CD14-positive monocyte (primary cell): ENCODE results near the gene ZNF792. TPM values are rescaled to one million over a fixed set of nuclear protein-coding genes. Genes with fewer than 3 reads are reported as not detected.

Source experiments
- DNase-seq, 3 donors: peaks; one replicate each; pipeline ENCODE4 v3.0.0-alpha.2; 2011 to 2022
- H2AFZ ChIP-seq: 2 replicates; pipeline ENCODE4 v1.6.0; 2012; ENCODE audit warnings: mild to moderate bottlenecking, low read depth, low read length, inconsistent platforms; ENCODE audit not compliant: insufficient read depth, poor library complexity, severe bottlenecking
- H3K27ac ChIP-seq, 2 donors: 1 replicate in 1 of 2; 2 replicates in 1 of 2; pipeline ENCODE4 v1.5.1; 2012 to 2013; ENCODE audit warnings: low read length in 2 of 2, control low read depth in 1 of 2, inconsistent platforms in 1 of 2, low read depth in 1 of 2, mild to moderate bottlenecking in 1 of 2
- H3K27me3 ChIP-seq, 2 donors: one replicate each; pipeline versions ENCODE4 v1.6.0 to v1.6.1; 2011 to 2013; ENCODE audit warnings: low read length in 2 of 2; ENCODE audit not compliant: control insufficient read depth in 2 of 2, insufficient read depth in 2 of 2
- H3K36me3 ChIP-seq, 2 donors: replicated peaks in 1 of 2; 1 replicate in 1 of 2; 2 replicates in 1 of 2; pipeline versions ENCODE4 v1.5.1 to v1.6.1; 2012 to 2013; ENCODE audit warnings: low read length in 2 of 2, control low read depth in 1 of 2, inconsistent platforms in 1 of 2, mild to moderate bottlenecking in 1 of 2; ENCODE audit not compliant: insufficient read depth in 2 of 2, control insufficient read depth in 1 of 2
- H3K4me1 ChIP-seq, 2 donors: 1 replicate in 1 of 2; 2 replicates in 1 of 2; pipeline versions ENCODE4 v1.5.1 to v1.6.1; 2012 to 2013; ENCODE audit warnings: low read length in 2 of 2, control low read depth in 1 of 2, inconsistent platforms in 1 of 2, mild to moderate bottlenecking in 1 of 2, moderate library complexity in 1 of 2; ENCODE audit not compliant: insufficient read depth in 2 of 2, control insufficient read depth in 1 of 2
- H3K4me2 ChIP-seq: replicated peaks from 2 replicates; pipeline ENCODE3; 2012; ENCODE audit warnings: low read length, moderate library complexity, mild to moderate bottlenecking; ENCODE audit not compliant: poor library complexity, severe bottlenecking; ENCODE audit errors: extremely low read depth
- H3K4me3 ChIP-seq, 3 experiments: fragments of 200-600 bp in 1 of 3; sonication (generic) in 1 of 3; replicated peaks in 1 of 3; 1 replicate in 2 of 3; 2 replicates in 1 of 3; pipeline ENCODE4 v1.5.1; 2011 to 2013; ENCODE audit warnings: low read length in 3 of 3, mild to moderate bottlenecking in 3 of 3, control low read depth in 2 of 3, low read depth in 2 of 3, inconsistent platforms in 1 of 3, moderate library complexity in 1 of 3
- H3K79me2 ChIP-seq: 2 replicates; pipeline ENCODE4 v1.6.0; 2012; ENCODE audit warnings: mild to moderate bottlenecking, control low read depth, inconsistent platforms, low read length, moderate library complexity; ENCODE audit not compliant: insufficient read depth
- H3K9ac ChIP-seq: 2 replicates; pipeline ENCODE4 v1.6.0; 2017; ENCODE audit warnings: low read length, mild to moderate bottlenecking; ENCODE audit not compliant: insufficient read depth, poor library complexity, severe bottlenecking
- H3K9me3 ChIP-seq, 2 donors: replicated peaks in 1 of 2; 1 replicate in 1 of 2; 2 replicates in 1 of 2; pipeline versions ENCODE4 v1.5.1 to v1.6.1; 2012 to 2013; ENCODE audit warnings: low read length in 2 of 2, control low read depth in 1 of 2; ENCODE audit not compliant: control insufficient read depth in 1 of 2, insufficient read depth in 1 of 2
- H4K20me1 ChIP-seq: 2 replicates; pipeline ENCODE4 v1.6.0; 2012; ENCODE audit warnings: mild to moderate bottlenecking, low read length, control low read depth, moderate library complexity; ENCODE audit not compliant: insufficient read depth
- H3K27ac Mint-ChIP-seq, 7 donors: one replicate each; pipeline ENCODE4 v1.8.0; 2020; ENCODE audit warnings: mild to moderate bottlenecking in 7 of 7, mixed read lengths in 7 of 7, moderate library complexity in 6 of 7, inconsistent platforms in 2 of 7
- H3K27me3 Mint-ChIP-seq, 3 donors: one replicate each; pipeline ENCODE4 v1.8.0; 2021 to 2022; ENCODE audit warnings: low read depth in 3 of 3, mild to moderate bottlenecking in 3 of 3, mixed read lengths in 3 of 3, moderate library complexity in 3 of 3, inconsistent platforms in 1 of 3
- H3K36me3 Mint-ChIP-seq, 2 donors: one replicate each; pipeline ENCODE4 v1.8.0; 2020; ENCODE audit warnings: mixed read lengths in 2 of 2, inconsistent platforms in 1 of 2, mild to moderate bottlenecking in 1 of 2
- H3K4me1 Mint-ChIP-seq: one replicate; pipeline ENCODE4 v1.8.0; 2020; ENCODE audit warnings: mild to moderate bottlenecking, mixed read lengths
- H3K4me3 Mint-ChIP-seq, 2 donors: one replicate each; pipeline ENCODE4 v1.8.0; 2020; ENCODE audit warnings: mild to moderate bottlenecking in 2 of 2, mixed read lengths in 2 of 2, moderate library complexity in 1 of 2
- H3K9me3 Mint-ChIP-seq, 7 donors: one replicate each; pipeline ENCODE4 v1.8.0; 2020 to 2022; ENCODE audit warnings: mixed read lengths in 7 of 7, mild to moderate bottlenecking in 6 of 7, moderate library complexity in 6 of 7, inconsistent platforms in 2 of 7
- CTCF ChIP-seq: fragments of 200-600 bp; IDR thresholded peaks from one replicate; pipeline ENCODE4 v1.8.0; 2022; ENCODE audit warnings: antibody characterized with exemption, mild to moderate bottlenecking
- WGBS: methylation state at CpG from one replicate; pipeline ENCODE4 v1.1.5; 2013; ENCODE audit warnings: missing lambda C conversion rate; ENCODE audit not compliant: insufficient coverage; 5-methylcytosine and 5-hydroxymethylcytosine counted together
- intact Hi-C, 2 donors: fragments of 100-400 bp; cut with micrococcal nuclease; formaldehyde crosslinking; loops; one replicate each; pipeline versions ENCODE4 v1.15.0 to v1.15.1; 2023
- polyA plus RNA-seq, 3 donors: library from polyadenylated mRNA; depleted of rRNA in 1 of 3; unstranded in 2 of 3; stranded (reverse) in 1 of 3; fragments of 300-500 nt in 2 of 3; fragments of >200 nt in 1 of 3; fragmentation: Illumina TruSeq in 2 of 3; gene quantifications; 1 replicate in 2 of 3; 2 replicates in 1 of 3; pipeline ENCODE4 v1.2.3, GENCODE V29; 2012 to 2021

The ZNF792 gene
- polyA plus RNA-seq, 3 donors = 1.3 to 3.3 (median 1.7) TPM

- H3K27me3 Mint-ChIP-seq = peaks cover 0 to 3% (median 3%) of the 10 kb centered on the region in 3 donors
- DNase-seq = peak in 1 of 3 donors; percentile 64
- Histone ChIP-seq H3K4me3 (no peak overlapping the region), H3K4me1 (peaks cover 15 to 37% of the 10 kb centered on the region in 2 donors), H4K20me1 (no peaks in the 10 kb centered on the region), H3K27me3 (no peaks in the 10 kb centered on the region), H3K4me2 (no peak overlapping the region), H3K9ac (no peak overlapping the region), H3K36me3 (no peaks in the 10 kb centered on the region), H2AFZ (no peak overlapping the region), H3K27ac (no peak overlapping the region), H3K9me3 (peaks cover 2 to 4% of the 10 kb centered on the region in 2 donors), H3K79me2 (no peaks in the 10 kb centered on the region)
- intact Hi-C loops = no loop called here
- no peak for TF ChIP-seq CTCF
- no CpG with 5 or more reads among the region's 6 CpGs for WGBS
- H3K9me3 Mint-ChIP-seq = peaks cover under 1 to 7% (median 4%) of the 10 kb centered on the region in 7 donors
- H3K36me3 Mint-ChIP-seq = no peaks in the 10 kb centered on the region
- peak overlapping the region in 2 of 7 donors; percentile 45 to 69 for H3K27ac Mint-ChIP-seq
- peaks cover 36% of the 10 kb centered on the region for H3K4me1 Mint-ChIP-seq
- H3K4me3 Mint-ChIP-seq = no peak overlapping the region
These were observed 25.3 kb upstream of the ZNF792 start for GRCh38 chr19:34989298-34989697.

GRCh38 chr19:34988119-34988518 is 24.1 kb upstream of the ZNF792 start:
- Histone ChIP-seq H3K4me3 (no peak overlapping the region), H3K9me3 (peaks cover 4% of the 10 kb centered on the region in 2 donors), H3K36me3 (no peaks in the 10 kb centered on the region), H3K79me2 (no peaks in the 10 kb centered on the region), H4K20me1 (no peaks in the 10 kb centered on the region), H3K4me2 (no peak overlapping the region), H3K9ac (no peak overlapping the region), H2AFZ (no peak overlapping the region), H3K27me3 (no peaks in the 10 kb centered on the region), H3K4me1 (peaks cover 15 to 37% of the 10 kb centered on the region in 2 donors), H3K27ac (no peak overlapping the region)
- Mint-ChIP-seq H3K4me1 (peaks cover 36% of the 10 kb centered on the region), H3K9me3 (peaks cover 3 to 13% (median 9%) of the 10 kb centered on the region in 7 donors), H3K4me3 (no peak overlapping the region), H3K27ac (no peak overlapping the region), H3K36me3 (no peaks in the 10 kb centered on the region), H3K27me3 (peaks cover 0 to 3% (median 2%) of the 10 kb centered on the region in 3 donors)
- TF ChIP-seq CTCF = no peak
- WGBS = no CpG with 5 or more reads among the region's 1 CpG
- no peak for DNase-seq
- intact Hi-C loops = no loop called here
